GM21526 (cell line): Measurements from ENCODE around the gene HS6ST2.

ENCODE experiments used
- ATAC-seq: cut with Tn5 transposase; IDR thresholded peaks from one replicate; pipeline ENCODE4 v1.9.1; 2021; ENCODE audit warnings: moderate library complexity; ENCODE audit not compliant: unreplicated experiment, low FRiP score

Gene HS6ST2

GRCh38 chrX:132807411-132808030, 150.9 kb downstream of the HS6ST2 start:
- ATAC-seq = no peak

- ATAC-seq = no peak
Measured at GRCh38 chrX:132802033-132802432, 156.4 kb downstream of the HS6ST2 start.

GRCh38 chrX:132795181-132795580, 163.2 kb downstream of the HS6ST2 start:
- no peak for ATAC-seq

GRCh38 chrX:132791714-132792113, 166.7 kb downstream of the HS6ST2 start:
- no peak for ATAC-seq

- ATAC-seq = no peak
Measured at GRCh38 chrX:132790329-132790728, 168.1 kb downstream of the HS6ST2 start.

GRCh38 chrX:132786217-132786616, 172.2 kb downstream of the HS6ST2 start:
- ATAC-seq = no peak

GRCh38 chrX:132778917-132779316, 179.5 kb downstream of the HS6ST2 start:
- no peak for ATAC-seq

GRCh38 chrX:132776486-132777210, 181.8 kb downstream of the HS6ST2 start:
- ATAC-seq = no peak

GRCh38 chrX:132775263-132775823, 183.1 kb downstream of the HS6ST2 start:
- no peak for ATAC-seq

- no peak for ATAC-seq
Measured at GRCh38 chrX:132774010-132774714, 184.3 kb downstream of the HS6ST2 start.

- ATAC-seq = no peak
Measured at GRCh38 chrX:132769609-132770008, 188.8 kb downstream of the HS6ST2 start.

- no peak for ATAC-seq
Measured at GRCh38 chrX:132766452-132766851, 192.0 kb downstream of the HS6ST2 start.

GRCh38 chrX:132763528-132763927, 194.9 kb downstream of the HS6ST2 start:
- ATAC-seq = no peak

GRCh38 chrX:132758759-132759158, 199.7 kb downstream of the HS6ST2 start:
- no peak for ATAC-seq

GRCh38 chrX:132757066-132757623, 201.3 kb downstream of the HS6ST2 start:
- no peak for ATAC-seq

- no peak for ATAC-seq
Measured at GRCh38 chrX:132756439-132756838, 202.0 kb downstream of the HS6ST2 start.

- ATAC-seq = no peak
Measured at GRCh38 chrX:132751063-132751690, 207.3 kb downstream of the HS6ST2 start.

GRCh38 chrX:132750331-132751062, 207.9 kb downstream of the HS6ST2 start:
- no peak for ATAC-seq

GRCh38 chrX:132749406-132749805, 209.0 kb downstream of the HS6ST2 start:
- ATAC-seq = no peak

GRCh38 chrX:132748909-132749308, 209.5 kb downstream of the HS6ST2 start:
- no peak for ATAC-seq
